ENCODE measurements around the gene RNF157. TPM values are rescaled to one million over a fixed set of nuclear protein-coding genes. Genes with fewer than 3 reads are reported as not detected.

Gene RNF157
- total RNA-seq, 1 experiment from 2014 or later, result 29.3 TPM

DNA sequence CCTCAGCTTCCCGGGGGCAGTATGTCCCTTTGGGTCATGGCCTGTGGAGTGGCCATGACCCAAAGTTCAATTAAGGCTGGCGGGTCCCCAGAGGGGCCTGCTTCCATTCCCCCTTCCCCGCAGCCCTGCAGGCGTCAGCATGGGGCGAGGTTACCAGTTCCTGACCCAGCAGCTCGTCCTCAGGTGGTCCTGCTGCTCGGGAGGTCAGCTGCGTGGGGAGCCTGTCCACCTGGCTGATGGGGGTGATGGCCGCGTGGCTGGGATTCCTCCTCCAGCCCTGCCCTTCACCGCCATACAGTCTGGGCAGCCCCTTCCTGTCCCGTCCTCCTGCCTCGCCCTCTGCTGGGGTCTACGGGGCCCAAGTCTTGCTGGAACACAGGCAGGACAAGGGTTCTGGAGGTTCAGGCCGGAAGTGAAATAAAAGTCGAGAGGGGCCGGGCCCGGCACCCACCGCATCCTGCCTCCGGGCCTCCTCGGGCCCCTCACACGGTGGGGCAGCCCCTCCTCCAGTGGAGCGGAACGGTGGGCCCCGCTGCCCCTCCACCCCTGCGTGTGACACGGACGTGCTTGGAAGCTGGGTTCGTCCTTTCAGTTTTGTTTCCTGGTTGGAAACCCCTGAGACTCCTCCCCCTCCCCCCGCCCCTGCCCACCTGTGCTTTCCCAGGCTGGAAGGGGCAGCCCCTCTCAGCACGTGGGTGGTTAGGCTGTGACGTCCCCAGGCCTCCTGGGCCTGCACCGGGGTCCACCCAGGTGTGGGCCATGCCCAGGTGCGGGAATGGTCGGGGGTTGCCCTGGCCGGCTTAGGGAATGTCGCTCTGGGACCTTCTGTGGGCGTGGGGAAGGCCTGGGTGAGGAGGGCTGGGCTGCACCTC, 31.6 kb upstream of the RNF157 start:
- H3K4me1 ChIP-seq, result peaks cover 20% of the 10 kb centered on the region
- no TSS peak for BruUV-seq (replicated peaks)
- no peak for TF ChIP-seq CTCF (IDR thresholded peaks at IDR 0.05; ENCODE audit: insufficient read depth in 1 of 2, low read depth in 1 of 2, low read length in 1 of 2, severe bottlenecking in 1 of 2, unreplicated experiment in 1 of 2)
- Mint-ChIP-seq H3K4me3 (ENCODE audit: unreplicated experiment) (no peak overlapping the region), H3K27ac (ENCODE audit: unreplicated experiment) (no peak overlapping the region), H3K27me3 (ENCODE audit: insufficient read depth, unreplicated experiment) (no peaks in the 10 kb centered on the region), H3K4me1 (ENCODE audit: low read depth, unreplicated experiment) (no peaks in the 10 kb centered on the region), H3K36me3 (ENCODE audit: insufficient read depth, unreplicated experiment) (peaks cover 68% of the 10 kb centered on the region), H3K9me3 (ENCODE audit: unreplicated experiment) (no peaks in the 10 kb centered on the region)
- CTCF ChIA-PET, result no interaction called here
- DNase-seq, result no peak
- H3K4me3 ChIP-seq (ENCODE audit: low read depth, low read length), result no peak overlapping the region
- POLR2A ChIA-PET, result no interaction called here
- H3K27me3 ChIP-seq (replicated peaks; ENCODE audit: control insufficient read depth, insufficient read depth, low read length), result no peaks in the 10 kb centered on the region
- intact Hi-C loops (cut with micrococcal nuclease; ENCODE audit: unreplicated experiment), result no loop called here
- H3K36me3 ChIP-seq (ENCODE audit: control insufficient read depth, insufficient read depth, low read length), result peaks cover 3% of the 10 kb centered on the region
- no peaks in the 10 kb centered on the region for H3K9me3 ChIP-seq

DNA sequence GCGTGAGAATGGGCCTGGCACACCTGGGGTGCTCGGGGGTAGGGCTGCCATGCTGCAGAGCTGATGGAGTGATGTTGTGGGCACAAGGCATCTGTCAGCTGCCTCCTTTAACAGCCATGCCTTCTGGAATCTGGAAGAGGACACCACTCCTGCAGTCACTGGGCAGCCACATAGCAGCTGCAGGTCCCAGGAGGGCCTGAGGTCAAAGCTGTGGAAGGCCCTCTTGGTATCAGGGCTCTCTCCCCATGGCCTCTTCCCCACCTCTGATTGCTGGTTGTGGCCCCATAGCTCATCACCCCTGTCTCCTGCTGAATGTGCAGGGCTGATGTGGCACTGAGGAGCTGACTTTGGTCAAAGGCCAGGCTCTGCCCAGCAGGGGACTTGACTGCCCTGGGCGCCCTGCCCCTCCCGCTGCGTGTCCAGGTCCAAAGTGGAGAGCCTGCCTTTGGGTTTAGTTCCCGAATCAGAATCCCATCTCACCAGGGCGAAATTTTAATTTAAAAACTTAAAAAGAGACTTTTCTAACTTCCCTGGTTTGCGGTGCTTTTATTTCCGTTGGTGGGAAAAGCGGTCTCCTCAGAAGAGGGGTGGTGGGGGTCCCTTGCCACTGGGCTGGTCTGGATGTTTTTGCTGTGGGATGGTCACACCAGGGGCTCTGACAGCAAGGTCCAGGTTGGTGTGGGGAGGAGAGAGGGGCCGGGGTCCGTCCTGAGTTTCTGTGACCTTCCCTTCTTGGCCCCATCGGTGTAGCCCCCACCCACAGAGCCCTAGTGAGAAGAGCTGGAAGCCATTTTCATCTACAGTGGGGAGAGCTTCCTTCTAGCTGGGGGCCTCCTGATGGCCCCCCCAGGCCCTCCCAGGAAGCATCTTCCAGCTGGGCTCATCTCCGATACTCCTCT, 30.7 kb upstream of the RNF157 start:
- no peak for TF ChIP-seq CTCF (IDR thresholded peaks at IDR 0.05; ENCODE audit: insufficient read depth in 1 of 2, low read depth in 1 of 2, low read length in 1 of 2, severe bottlenecking in 1 of 2, unreplicated experiment in 1 of 2)
- ChIA-PET CTCF (interaction anchor here (0.6 kb wide), 1 partner anchor 138 kb away, joined by 3 read pairs; no protein-coding TSS in a partner anchor), POLR2A (interaction anchor here (0.6 kb wide), 1 partner anchor 11 kb away, joined by 3 read pairs; no protein-coding TSS in a partner anchor)
- Histone ChIP-seq H3K27me3 (replicated peaks; ENCODE audit: control insufficient read depth, insufficient read depth, low read length) (no peaks in the 10 kb centered on the region), H3K36me3 (ENCODE audit: control insufficient read depth, insufficient read depth, low read length) (peaks cover 3% of the 10 kb centered on the region), H3K4me1 (peaks cover 21% of the 10 kb centered on the region), H3K9me3 (no peaks in the 10 kb centered on the region), H3K4me3 (ENCODE audit: low read depth, low read length) (no peak overlapping the region)
- no peak overlapping the region for H3K27ac Mint-ChIP-seq (ENCODE audit: unreplicated experiment)
- no peak overlapping the region for H3K4me3 Mint-ChIP-seq (ENCODE audit: unreplicated experiment)
- H3K9me3 Mint-ChIP-seq (ENCODE audit: unreplicated experiment), result no peaks in the 10 kb centered on the region
- no peaks in the 10 kb centered on the region for H3K27me3 Mint-ChIP-seq (ENCODE audit: insufficient read depth, unreplicated experiment)
- intact Hi-C loops (cut with micrococcal nuclease; ENCODE audit: unreplicated experiment), result no loop called here
- no peak for DNase-seq
- peaks cover 76% of the 10 kb centered on the region for H3K36me3 Mint-ChIP-seq (ENCODE audit: insufficient read depth, unreplicated experiment)
- no TSS peak for BruUV-seq (replicated peaks)
- H3K4me1 Mint-ChIP-seq (ENCODE audit: low read depth, unreplicated experiment), result no peaks in the 10 kb centered on the region

GRCh38 chr17:76270127-76270592, 29.9 kb upstream of the RNF157 start:
- Histone ChIP-seq H3K4me1 (peaks cover 21% of the 10 kb centered on the region), H3K9me3 (no peaks in the 10 kb centered on the region), H3K36me3 (ENCODE audit: control insufficient read depth, insufficient read depth, low read length) (peaks cover 3% of the 10 kb centered on the region), H3K4me3 (ENCODE audit: low read depth, low read length) (no peak overlapping the region), H3K27me3 (replicated peaks; ENCODE audit: control insufficient read depth, insufficient read depth, low read length) (no peaks in the 10 kb centered on the region)
- H3K4me3 Mint-ChIP-seq (ENCODE audit: unreplicated experiment), result no peak overlapping the region
- no peaks in the 10 kb centered on the region for H3K4me1 Mint-ChIP-seq (ENCODE audit: low read depth, unreplicated experiment)
- no TSS peak for BruUV-seq (replicated peaks)
- TF ChIP-seq CTCF (IDR thresholded peaks at IDR 0.05; ENCODE audit: insufficient read depth in 1 of 2, low read depth in 1 of 2, low read length in 1 of 2, severe bottlenecking in 1 of 2, unreplicated experiment in 1 of 2), result no peak
- H3K27ac Mint-ChIP-seq (ENCODE audit: unreplicated experiment), result no peak overlapping the region
- peaks cover 82% of the 10 kb centered on the region for H3K36me3 Mint-ChIP-seq (ENCODE audit: insufficient read depth, unreplicated experiment)
- no peak for DNase-seq
- no peaks in the 10 kb centered on the region for H3K9me3 Mint-ChIP-seq (ENCODE audit: unreplicated experiment)
- POLR2A ChIA-PET, result interaction anchor here (1.0 kb wide), 1 partner anchor 11 kb away, joined by 7 read pairs; no protein-coding TSS in a partner anchor
- CTCF ChIA-PET, result interaction anchor here (2.7 kb wide), 1 partner anchor 10 kb away, joined by 11 read pairs; no protein-coding TSS in a partner anchor
- intact Hi-C loops (cut with micrococcal nuclease; ENCODE audit: unreplicated experiment), result no loop called here
- H3K27me3 Mint-ChIP-seq (ENCODE audit: insufficient read depth, unreplicated experiment), result no peaks in the 10 kb centered on the region

Measured in Caco-2 (cell line).